CD14-positive monocyte (primary cell): ENCODE results near the gene WWOX. TPM values are rescaled to one million over a fixed set of nuclear protein-coding genes. Genes with fewer than 3 reads are reported as not detected.

Source experiments
- DNase-seq, 3 donors: peaks; one replicate each; pipeline ENCODE4 v3.0.0-alpha.2; 2011 to 2022
- H2AFZ ChIP-seq: 2 replicates; pipeline ENCODE4 v1.6.0; 2012; ENCODE audit warnings: mild to moderate bottlenecking, low read depth, low read length, inconsistent platforms; ENCODE audit not compliant: insufficient read depth, poor library complexity, severe bottlenecking
- H3K27ac ChIP-seq, 2 donors: 1 replicate in 1 of 2; 2 replicates in 1 of 2; pipeline ENCODE4 v1.5.1; 2012 to 2013; ENCODE audit warnings: low read length in 2 of 2, control low read depth in 1 of 2, inconsistent platforms in 1 of 2, low read depth in 1 of 2, mild to moderate bottlenecking in 1 of 2
- H3K27me3 ChIP-seq, 2 donors: one replicate each; pipeline versions ENCODE4 v1.6.0 to v1.6.1; 2011 to 2013; ENCODE audit warnings: low read length in 2 of 2; ENCODE audit not compliant: control insufficient read depth in 2 of 2, insufficient read depth in 2 of 2
- H3K36me3 ChIP-seq, 2 donors: replicated peaks in 1 of 2; 1 replicate in 1 of 2; 2 replicates in 1 of 2; pipeline versions ENCODE4 v1.5.1 to v1.6.1; 2012 to 2013; ENCODE audit warnings: low read length in 2 of 2, control low read depth in 1 of 2, inconsistent platforms in 1 of 2, mild to moderate bottlenecking in 1 of 2; ENCODE audit not compliant: insufficient read depth in 2 of 2, control insufficient read depth in 1 of 2
- H3K4me1 ChIP-seq, 2 donors: 1 replicate in 1 of 2; 2 replicates in 1 of 2; pipeline versions ENCODE4 v1.5.1 to v1.6.1; 2012 to 2013; ENCODE audit warnings: low read length in 2 of 2, control low read depth in 1 of 2, inconsistent platforms in 1 of 2, mild to moderate bottlenecking in 1 of 2, moderate library complexity in 1 of 2; ENCODE audit not compliant: insufficient read depth in 2 of 2, control insufficient read depth in 1 of 2
- H3K4me2 ChIP-seq: replicated peaks from 2 replicates; pipeline ENCODE3; 2012; ENCODE audit warnings: low read length, moderate library complexity, mild to moderate bottlenecking; ENCODE audit not compliant: poor library complexity, severe bottlenecking; ENCODE audit errors: extremely low read depth
- H3K4me3 ChIP-seq, 3 experiments: fragments of 200-600 bp in 1 of 3; sonication (generic) in 1 of 3; replicated peaks in 1 of 3; 1 replicate in 2 of 3; 2 replicates in 1 of 3; pipeline ENCODE4 v1.5.1; 2011 to 2013; ENCODE audit warnings: low read length in 3 of 3, mild to moderate bottlenecking in 3 of 3, control low read depth in 2 of 3, low read depth in 2 of 3, inconsistent platforms in 1 of 3, moderate library complexity in 1 of 3
- H3K79me2 ChIP-seq: 2 replicates; pipeline ENCODE4 v1.6.0; 2012; ENCODE audit warnings: mild to moderate bottlenecking, control low read depth, inconsistent platforms, low read length, moderate library complexity; ENCODE audit not compliant: insufficient read depth
- H3K9ac ChIP-seq: 2 replicates; pipeline ENCODE4 v1.6.0; 2017; ENCODE audit warnings: low read length, mild to moderate bottlenecking; ENCODE audit not compliant: insufficient read depth, poor library complexity, severe bottlenecking
- H3K9me3 ChIP-seq, 2 donors: replicated peaks in 1 of 2; 1 replicate in 1 of 2; 2 replicates in 1 of 2; pipeline versions ENCODE4 v1.5.1 to v1.6.1; 2012 to 2013; ENCODE audit warnings: low read length in 2 of 2, control low read depth in 1 of 2; ENCODE audit not compliant: control insufficient read depth in 1 of 2, insufficient read depth in 1 of 2
- H4K20me1 ChIP-seq: 2 replicates; pipeline ENCODE4 v1.6.0; 2012; ENCODE audit warnings: mild to moderate bottlenecking, low read length, control low read depth, moderate library complexity; ENCODE audit not compliant: insufficient read depth
- H3K27ac Mint-ChIP-seq, 7 donors: one replicate each; pipeline ENCODE4 v1.8.0; 2020; ENCODE audit warnings: mild to moderate bottlenecking in 7 of 7, mixed read lengths in 7 of 7, moderate library complexity in 6 of 7, inconsistent platforms in 2 of 7
- H3K27me3 Mint-ChIP-seq, 3 donors: one replicate each; pipeline ENCODE4 v1.8.0; 2021 to 2022; ENCODE audit warnings: low read depth in 3 of 3, mild to moderate bottlenecking in 3 of 3, mixed read lengths in 3 of 3, moderate library complexity in 3 of 3, inconsistent platforms in 1 of 3
- H3K36me3 Mint-ChIP-seq, 2 donors: one replicate each; pipeline ENCODE4 v1.8.0; 2020; ENCODE audit warnings: mixed read lengths in 2 of 2, inconsistent platforms in 1 of 2, mild to moderate bottlenecking in 1 of 2
- H3K4me1 Mint-ChIP-seq: one replicate; pipeline ENCODE4 v1.8.0; 2020; ENCODE audit warnings: mild to moderate bottlenecking, mixed read lengths
- H3K4me3 Mint-ChIP-seq, 2 donors: one replicate each; pipeline ENCODE4 v1.8.0; 2020; ENCODE audit warnings: mild to moderate bottlenecking in 2 of 2, mixed read lengths in 2 of 2, moderate library complexity in 1 of 2
- H3K9me3 Mint-ChIP-seq, 7 donors: one replicate each; pipeline ENCODE4 v1.8.0; 2020 to 2022; ENCODE audit warnings: mixed read lengths in 7 of 7, mild to moderate bottlenecking in 6 of 7, moderate library complexity in 6 of 7, inconsistent platforms in 2 of 7
- CTCF ChIP-seq: fragments of 200-600 bp; IDR thresholded peaks from one replicate; pipeline ENCODE4 v1.8.0; 2022; ENCODE audit warnings: antibody characterized with exemption, mild to moderate bottlenecking
- WGBS: methylation state at CpG from one replicate; pipeline ENCODE4 v1.1.5; 2013; ENCODE audit warnings: missing lambda C conversion rate; ENCODE audit not compliant: insufficient coverage; 5-methylcytosine and 5-hydroxymethylcytosine counted together
- intact Hi-C, 2 donors: fragments of 100-400 bp; cut with micrococcal nuclease; formaldehyde crosslinking; loops; one replicate each; pipeline versions ENCODE4 v1.15.0 to v1.15.1; 2023
- polyA plus RNA-seq, 3 donors: library from polyadenylated mRNA; depleted of rRNA in 1 of 3; unstranded in 2 of 3; stranded (reverse) in 1 of 3; fragments of 300-500 nt in 2 of 3; fragments of >200 nt in 1 of 3; fragmentation: Illumina TruSeq in 2 of 3; gene quantifications; 1 replicate in 2 of 3; 2 replicates in 1 of 3; pipeline ENCODE4 v1.2.3, GENCODE V29; 2012 to 2021

The WWOX gene
- polyA plus RNA-seq, 3 donors = 4.0 to 7.0 (median 6.3) TPM

DNA sequence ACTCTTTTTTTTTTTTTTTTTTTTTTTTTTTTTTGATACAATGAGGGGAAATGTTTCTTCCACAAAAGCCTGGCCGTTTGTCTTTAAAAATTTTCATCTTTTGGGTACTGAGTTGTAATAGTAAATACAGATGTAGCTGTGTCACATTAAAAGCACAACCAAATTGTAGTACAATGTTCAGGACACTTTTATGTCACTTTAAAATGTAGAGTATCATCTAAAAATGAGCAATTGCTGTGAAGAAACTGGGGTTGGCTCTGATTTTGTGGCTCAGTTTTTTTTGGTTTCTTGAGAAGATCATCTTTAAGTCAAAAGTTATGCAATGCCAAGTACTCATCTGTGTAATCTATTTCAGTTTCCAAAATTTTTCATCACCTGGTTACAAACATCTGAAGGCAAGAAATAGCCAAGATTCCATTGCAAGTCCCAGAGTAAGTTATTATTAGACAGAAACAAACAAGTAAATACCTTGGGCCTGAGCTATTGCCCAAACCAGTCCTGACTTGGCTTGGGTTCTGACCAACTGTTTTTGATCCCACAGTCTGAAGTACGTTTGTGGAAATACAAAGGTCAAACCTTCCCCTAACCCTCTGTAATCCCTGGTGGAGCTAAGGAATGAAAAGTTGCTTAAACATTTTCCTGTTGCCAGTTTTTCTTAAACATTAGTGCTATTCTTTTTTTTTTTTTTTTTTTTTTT lies 717.2 kb downstream of the WWOX start:
- no peaks in the 10 kb centered on the region for H4K20me1 ChIP-seq
- no peak overlapping the region for H3K4me3 ChIP-seq
- H2AFZ ChIP-seq = no peak overlapping the region
- no peak overlapping the region for H3K4me3 Mint-ChIP-seq
- intact Hi-C loops = no loop called here
- H3K4me2 ChIP-seq = no peak overlapping the region
- peaks cover 0 to 12% (median 4%) of the 10 kb centered on the region in 7 donors for H3K9me3 Mint-ChIP-seq
- H3K79me2 ChIP-seq = no peaks in the 10 kb centered on the region
- H3K27me3 Mint-ChIP-seq = peaks cover 0 to 4% (median 0%) of the 10 kb centered on the region in 3 donors
- H3K36me3 ChIP-seq = no peaks in the 10 kb centered on the region
- TF ChIP-seq CTCF = no peak
- no peak for DNase-seq
- no peak overlapping the region for H3K27ac ChIP-seq
- H3K27me3 ChIP-seq = no peaks in the 10 kb centered on the region
- H3K9ac ChIP-seq = no peak overlapping the region
- H3K9me3 ChIP-seq = peaks cover 0 to 4% of the 10 kb centered on the region in 2 donors
- H3K27ac Mint-ChIP-seq = no peak overlapping the region
- WGBS = no CpG with 5 or more reads among the region's 2 CpGs
- no peaks in the 10 kb centered on the region for H3K36me3 Mint-ChIP-seq
- no peaks in the 10 kb centered on the region for H3K4me1 ChIP-seq
- no peaks in the 10 kb centered on the region for H3K4me1 Mint-ChIP-seq

DNA sequence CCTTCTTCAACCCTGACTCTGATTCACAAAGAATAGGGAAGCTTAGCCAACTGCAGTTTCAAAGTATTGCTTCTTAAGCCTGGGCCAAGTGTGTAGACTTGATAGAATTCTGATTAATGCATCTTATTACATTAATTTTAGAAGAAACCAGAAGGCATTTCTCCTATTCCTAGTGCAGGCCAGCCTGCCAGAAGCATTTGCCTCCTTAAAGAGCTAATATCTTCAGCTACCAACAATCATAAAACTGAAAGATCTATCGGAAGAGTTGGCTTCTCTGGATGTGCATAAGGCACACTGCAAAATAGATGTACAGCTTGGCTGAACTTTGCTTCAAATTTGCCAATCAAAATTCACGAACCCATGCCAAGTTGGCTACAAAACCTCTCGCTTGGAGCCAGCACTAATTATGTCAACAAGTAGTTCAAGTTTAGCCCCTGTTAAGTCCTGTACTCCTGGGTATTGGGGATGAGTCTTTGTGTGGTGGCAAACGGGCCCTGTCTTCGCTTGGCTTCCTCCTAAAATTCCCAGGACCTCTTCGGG lies 717.8 kb downstream of the WWOX start:
- H3K27me3 Mint-ChIP-seq = peaks cover 0 to 4% (median 0%) of the 10 kb centered on the region in 3 donors
- no peaks in the 10 kb centered on the region for H4K20me1 ChIP-seq
- peaks cover 0 to 12% (median 4%) of the 10 kb centered on the region in 7 donors for H3K9me3 Mint-ChIP-seq
- no peak overlapping the region for H3K9ac ChIP-seq
- no peaks in the 10 kb centered on the region for H3K27me3 ChIP-seq
- H3K27ac Mint-ChIP-seq = no peak overlapping the region
- no peak for TF ChIP-seq CTCF
- no peaks in the 10 kb centered on the region for H3K4me1 ChIP-seq
- H3K79me2 ChIP-seq = no peaks in the 10 kb centered on the region
- no peak for DNase-seq
- H3K9me3 ChIP-seq = peaks cover 0 to 4% of the 10 kb centered on the region in 2 donors
- H3K36me3 ChIP-seq = no peaks in the 10 kb centered on the region
- intact Hi-C loops = no loop called here
- H2AFZ ChIP-seq = no peak overlapping the region
- no peak overlapping the region for H3K4me2 ChIP-seq
- H3K36me3 Mint-ChIP-seq = no peaks in the 10 kb centered on the region
- WGBS = 100% methylated on average over 3 of the region's 6 CpGs
- no peak overlapping the region for H3K4me3 Mint-ChIP-seq
- no peak overlapping the region for H3K27ac ChIP-seq
- no peaks in the 10 kb centered on the region for H3K4me1 Mint-ChIP-seq
- H3K4me3 ChIP-seq = no peak overlapping the region
